ENCODE results near the gene PALB2. TPM values are rescaled to one million over a fixed set of nuclear protein-coding genes. Genes with fewer than 3 reads are reported as not detected.

PALB2 gene
- total and polyA plus RNA-seq, 2 of the 8 experiments (the other 6 are each of a cell fraction or from before 2014, with no cell fraction given): 12.5 to 33.1 TPM

GRCh38 chr16:23667355-23667659, 26.2 kb upstream of the PALB2 start:
- no peak overlapping the region for H2AFZ ChIP-seq (ENCODE audit: low read length)
- no peaks in the 10 kb centered on the region for H3K23me2 ChIP-seq (ENCODE audit: low read depth, low read length)
- ChIA-PET CTCF (ENCODE audit: partially characterized antibody) (interaction anchor here (2.3 kb wide), 1 partner anchor 10 kb away, joined by 20 read pairs; the partner anchor contains the start of gene PLK1), POLR2A (ENCODE audit: partially characterized antibody) (interaction anchor here (0.7 to 4.5 kb wide), 4 partner anchors 8 to 27 kb away, joined by 3 to 23 read pairs (median 6); partner anchors contain the start of gene PLK1)
- no peak overlapping the region for H4K91ac ChIP-seq (replicated peaks; ENCODE audit: insufficient read length, low read length)
- 100% methylated on average over 6 of the region's 6 CpGs; no CpG with 5 or more reads in 1 of the 2 experiments for WGBS, 2 experiments (ENCODE audit: extremely low coverage in 1 of 2, insufficient coverage in 1 of 2, insufficient read length in 1 of 2, insufficient replicate concordance in 2 of 2, low coverage in 1 of 2, low lambda C conversion rate in 2 of 2, missing lambda C conversion rate in 1 of 2)
- H3K4me2 ChIP-seq (ENCODE audit: insufficient read depth in 1 of 2, low read depth in 2 of 2, low read length in 2 of 2): no peak overlapping the region
- H3K4ac ChIP-seq (replicated peaks; ENCODE audit: insufficient read length, low read depth, low read length): no peak overlapping the region
- no peak for TF ChIP-seq RXRA (IDR thresholded peaks at IDR 0.05; ENCODE audit: insufficient read depth, low read depth, low read length)
- TF ChIP-seq CTCF (IDR thresholded peaks at IDR 0.05; ENCODE audit: control extremely low read depth in 1 of 3, insufficient read depth in 1 of 3, low read depth in 1 of 3, low read length in 3 of 3): no peak
- TF ChIP-seq BCL11A (IDR thresholded peaks at IDR 0.05; ENCODE audit: low read depth in 2 of 2, low read length in 2 of 2): no peak
- TF ChIP-seq YY1 (IDR thresholded peaks at IDR 0.05; ENCODE audit: low read depth, low read length): no peak
- TF ChIP-seq JUN (IDR thresholded peaks at IDR 0.05; ENCODE audit: low read depth, low read length): no peak
- TF ChIP-seq GTF2F1 (IDR thresholded peaks at IDR 0.05; ENCODE audit: borderline replicate concordance, low read depth, low read length): no peak
- TF ChIP-seq ASH2L (IDR thresholded peaks at IDR 0.05; ENCODE audit: low read length): no peak
- no peak for TF ChIP-seq RNF2 (IDR thresholded peaks at IDR 0.05; ENCODE audit: borderline replicate concordance, low read depth, low read length, missing control alignments, poor library complexity, severe bottlenecking)
- no peak for TF ChIP-seq RAD21 (IDR thresholded peaks at IDR 0.05 in 1 of 2, conservative IDR thresholded peaks at IDR 0.05 in 1 of 2; ENCODE audit: low read depth in 2 of 2, low read length in 2 of 2)
- TF ChIP-seq SUZ12 (IDR thresholded peaks at IDR 0.05; ENCODE audit: low read length): no peak
- no peak for TF ChIP-seq EP300 (IDR thresholded peaks at IDR 0.05; ENCODE audit: borderline replicate concordance in 1 of 2, low read depth in 2 of 2, low read length in 2 of 2)
- no peak overlapping the region for H3K4me3 ChIP-seq (ENCODE audit: extremely low read depth in 1 of 4, insufficient read depth in 2 of 4, low read depth in 3 of 4, low read length in 4 of 4)
- no peak overlapping the region for H2BK20ac ChIP-seq (ENCODE audit: low read length)
- no peak overlapping the region for H3K14ac ChIP-seq (ENCODE audit: insufficient read length)
- no peaks in the 10 kb centered on the region for H3K27me3 ChIP-seq (replicated peaks in 1 of 4; ENCODE audit: control insufficient read depth in 3 of 4, extremely low read depth in 1 of 4, insufficient read depth in 3 of 4, low read length in 3 of 4)
- DNase-seq (ENCODE audit: low read depth in 1 of 2, low spot score in 2 of 2) (no peak), FAIRE-seq (no peak)
- H3K36me3 ChIP-seq (ENCODE audit: control insufficient read depth in 2 of 4, insufficient read depth in 4 of 4, low read length in 3 of 4): peaks cover 13 to 69% (median 46%) of the 10 kb centered on the region in 4 experiments
- H4K20me1 ChIP-seq (replicated peaks in 1 of 2; ENCODE audit: control insufficient read depth in 1 of 2, insufficient read depth in 2 of 2, low read length in 2 of 2): peaks cover 2 to 3% of the 10 kb centered on the region in 2 experiments
- H3K56ac ChIP-seq (replicated peaks; ENCODE audit: insufficient read length, low read depth, low read length): no peak overlapping the region
- no peaks in the 10 kb centered on the region for H3K79me1 ChIP-seq (ENCODE audit: low read depth, low read length)
- H4K8ac ChIP-seq (ENCODE audit: extremely low read depth, insufficient read depth, low read length): no peak overlapping the region
- H3K9ac ChIP-seq (replicated peaks in 1 of 4; ENCODE audit: extremely low read depth in 1 of 4, low read depth in 3 of 4, low read length in 3 of 4): no peak overlapping the region
- H3K23ac ChIP-seq (ENCODE audit: insufficient read length): no peak overlapping the region
- H3K4me1 ChIP-seq (replicated peaks in 1 of 4; ENCODE audit: control insufficient read depth in 3 of 4, insufficient read depth in 4 of 4, low read length in 3 of 4): no peaks in the 10 kb centered on the region
- no peak overlapping the region for H3K27ac ChIP-seq (ENCODE audit: low read depth, low read length)
- H4K5ac ChIP-seq (ENCODE audit: insufficient read length, low read depth, low read length): no peak overlapping the region
- H2BK12ac ChIP-seq (ENCODE audit: low read depth, low read length): no peak overlapping the region
- H2BK5ac ChIP-seq (ENCODE audit: low read depth, low read length): no peak overlapping the region
- H2BK15ac ChIP-seq (ENCODE audit: low read length): no peak overlapping the region
- H3K18ac ChIP-seq (ENCODE audit: extremely low read depth, low read length): no peak overlapping the region
- no peaks in the 10 kb centered on the region for H3K9me3 ChIP-seq (ENCODE audit: insufficient read depth in 2 of 2, low read depth in 1 of 2, low read length in 1 of 2)
- no peak overlapping the region for H2AK5ac ChIP-seq (ENCODE audit: low read depth, low read length)
- no peaks in the 10 kb centered on the region for H3K79me2 ChIP-seq (ENCODE audit: control insufficient read depth in 1 of 2, insufficient read depth in 2 of 2, low read length in 2 of 2)
- H2BK120ac ChIP-seq (replicated peaks; ENCODE audit: low read depth, low read length): no peak overlapping the region

Data from H1 (cell line).